ENCODE data around the gene ELP5. TPM values are rescaled to one million over a fixed set of nuclear protein-coding genes. Genes with fewer than 3 reads are reported as not detected.

ELP5 gene, protein sequence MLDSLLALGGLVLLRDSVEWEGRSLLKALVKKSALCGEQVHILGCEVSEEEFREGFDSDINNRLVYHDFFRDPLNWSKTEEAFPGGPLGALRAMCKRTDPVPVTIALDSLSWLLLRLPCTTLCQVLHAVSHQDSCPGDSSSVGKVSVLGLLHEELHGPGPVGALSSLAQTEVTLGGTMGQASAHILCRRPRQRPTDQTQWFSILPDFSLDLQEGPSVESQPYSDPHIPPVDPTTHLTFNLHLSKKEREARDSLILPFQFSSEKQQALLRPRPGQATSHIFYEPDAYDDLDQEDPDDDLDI
- 48.8 and 52.3 TPM in 2 replicates for total RNA-seq

DNA sequence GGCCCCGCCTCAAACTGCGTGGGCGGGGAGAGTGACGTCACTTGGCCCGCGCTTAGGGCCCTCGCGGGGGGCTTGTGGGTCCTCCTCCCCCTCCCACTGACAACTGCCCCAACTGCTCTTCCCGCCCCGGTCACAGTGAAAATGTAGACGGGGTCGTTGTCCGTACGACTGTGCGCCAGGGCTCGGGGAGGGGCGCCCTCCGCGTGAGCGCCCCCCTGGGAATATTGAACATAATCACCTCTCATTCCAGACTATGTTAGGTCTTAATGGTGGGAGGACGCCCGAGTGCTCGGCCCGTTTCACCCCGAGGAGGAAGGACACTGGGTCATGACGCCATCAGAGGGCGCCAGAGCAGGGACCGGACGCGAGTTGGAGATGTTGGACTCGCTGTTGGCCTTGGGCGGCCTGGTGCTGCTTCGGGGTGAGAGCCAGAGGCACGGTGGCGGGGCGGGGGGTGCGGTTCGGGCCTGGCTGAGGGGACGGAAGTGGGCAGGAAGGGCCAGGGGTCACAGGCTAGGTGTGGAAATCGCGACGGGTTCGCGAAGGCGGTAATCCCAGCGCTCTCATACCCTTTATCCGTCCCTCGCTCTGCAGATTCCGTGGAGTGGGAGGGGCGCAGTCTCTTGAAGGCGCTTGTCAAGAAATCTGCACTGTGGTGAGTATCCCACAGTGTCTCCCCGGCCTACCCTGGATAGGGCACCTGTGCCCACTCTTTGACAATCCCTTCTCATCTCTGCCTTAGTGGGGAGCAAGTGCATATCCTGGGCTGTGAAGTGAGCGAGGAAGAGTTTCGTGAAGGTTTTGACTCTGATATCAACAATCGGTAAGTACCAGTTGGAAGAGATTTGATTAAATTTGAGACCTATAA, at the start of gene ELP5:
Gene ELP5 (plus strand): TSS at position 40 of the 868 bp plus-strand sequence. CDS start 336 bp downstream, at position 376.

DNA sequence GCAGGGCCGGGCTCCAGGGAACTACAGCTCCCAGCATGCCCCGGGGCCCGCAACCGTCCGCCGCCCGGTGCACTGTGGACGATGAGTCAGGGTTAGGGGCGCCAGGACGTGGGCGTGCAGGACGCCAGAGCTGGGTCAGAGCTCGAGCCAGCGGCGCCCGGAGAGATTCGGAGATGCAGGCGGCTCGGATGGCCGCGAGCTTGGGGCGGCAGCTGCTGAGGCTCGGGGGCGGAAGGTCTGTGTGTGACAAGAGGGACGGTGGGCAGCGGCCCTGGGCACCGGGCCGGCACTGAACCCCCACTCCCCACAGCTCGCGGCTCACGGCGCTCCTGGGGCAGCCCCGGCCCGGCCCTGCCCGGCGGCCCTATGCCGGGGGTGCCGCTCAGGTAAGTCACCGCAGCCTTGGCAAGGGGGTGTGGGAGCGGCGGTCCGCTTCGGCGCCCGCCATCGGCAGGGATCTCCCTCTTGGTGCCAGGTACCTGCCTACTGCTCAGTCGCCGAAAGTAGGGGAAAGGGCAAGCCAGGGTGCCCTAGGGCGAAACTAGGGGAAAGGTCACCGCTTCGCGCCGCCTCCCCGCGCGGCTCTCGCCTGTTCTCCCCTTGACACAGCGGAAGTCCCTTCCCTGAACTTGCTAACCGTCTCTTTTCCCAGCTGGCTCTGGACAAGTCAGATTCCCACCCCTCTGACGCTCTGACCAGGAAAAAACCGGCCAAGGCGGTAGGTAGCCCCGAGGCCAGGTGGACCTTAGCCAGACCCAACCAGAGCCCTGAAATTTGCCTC, 32.0 kb upstream of the ELP5 start, which contains the start of the genes ACADVL and DLG4:
Gene ACADVL (plus strand): TSS at position 127 of the 781 bp plus-strand sequence. CDS start 47 bp downstream, at position 174.
Gene DLG4 (minus strand): TSS at position 25 of the 781 bp plus-strand sequence.

DNA sequence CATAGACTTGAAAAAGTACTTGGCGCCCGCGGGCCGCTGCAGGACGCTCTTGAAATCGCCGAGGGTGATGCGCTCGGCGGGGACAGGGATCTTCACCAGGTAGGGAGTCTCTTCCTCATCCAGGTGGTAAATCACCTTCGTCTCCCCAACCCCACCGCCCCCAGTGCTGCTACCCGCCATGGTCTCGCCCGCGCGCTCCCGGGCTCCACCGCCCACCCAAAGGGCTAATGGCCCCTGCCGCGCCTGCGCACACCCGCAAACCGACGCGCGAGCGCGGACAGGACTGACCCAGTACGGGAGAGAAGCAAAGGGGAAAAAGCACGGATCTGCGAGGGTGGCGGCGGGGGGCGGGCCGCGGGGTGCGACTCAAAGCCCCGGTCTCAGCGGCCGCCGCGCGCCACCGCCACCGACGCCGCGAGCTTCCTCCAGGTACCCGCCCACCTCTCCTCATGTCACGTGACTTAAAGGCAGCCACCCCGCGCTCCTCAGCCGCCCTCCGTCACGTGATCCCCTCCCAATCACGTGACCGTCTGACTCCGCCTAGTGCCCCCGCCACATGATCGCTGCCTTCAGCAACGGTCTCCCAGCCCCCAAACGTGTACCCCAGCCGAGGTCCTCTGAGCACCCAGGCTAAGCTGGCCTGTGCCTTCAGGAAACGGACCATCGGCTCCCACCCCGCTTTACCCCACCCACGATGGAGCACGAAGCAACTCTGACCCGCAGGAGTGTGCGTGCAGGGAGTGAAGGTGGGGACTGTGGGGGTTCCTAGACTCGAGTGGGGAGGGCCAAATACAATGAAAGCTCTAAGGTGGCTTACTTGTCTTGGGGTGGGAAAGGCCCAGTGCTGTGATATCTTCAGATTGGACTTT, 17.7 kb upstream of the ELP5 start, which contains the start of gene DVL2:
Gene DVL2 (minus strand): TSS at position 435 of the 869 bp plus-strand sequence. CDS start 255 bp downstream, at position 180.

DNA sequence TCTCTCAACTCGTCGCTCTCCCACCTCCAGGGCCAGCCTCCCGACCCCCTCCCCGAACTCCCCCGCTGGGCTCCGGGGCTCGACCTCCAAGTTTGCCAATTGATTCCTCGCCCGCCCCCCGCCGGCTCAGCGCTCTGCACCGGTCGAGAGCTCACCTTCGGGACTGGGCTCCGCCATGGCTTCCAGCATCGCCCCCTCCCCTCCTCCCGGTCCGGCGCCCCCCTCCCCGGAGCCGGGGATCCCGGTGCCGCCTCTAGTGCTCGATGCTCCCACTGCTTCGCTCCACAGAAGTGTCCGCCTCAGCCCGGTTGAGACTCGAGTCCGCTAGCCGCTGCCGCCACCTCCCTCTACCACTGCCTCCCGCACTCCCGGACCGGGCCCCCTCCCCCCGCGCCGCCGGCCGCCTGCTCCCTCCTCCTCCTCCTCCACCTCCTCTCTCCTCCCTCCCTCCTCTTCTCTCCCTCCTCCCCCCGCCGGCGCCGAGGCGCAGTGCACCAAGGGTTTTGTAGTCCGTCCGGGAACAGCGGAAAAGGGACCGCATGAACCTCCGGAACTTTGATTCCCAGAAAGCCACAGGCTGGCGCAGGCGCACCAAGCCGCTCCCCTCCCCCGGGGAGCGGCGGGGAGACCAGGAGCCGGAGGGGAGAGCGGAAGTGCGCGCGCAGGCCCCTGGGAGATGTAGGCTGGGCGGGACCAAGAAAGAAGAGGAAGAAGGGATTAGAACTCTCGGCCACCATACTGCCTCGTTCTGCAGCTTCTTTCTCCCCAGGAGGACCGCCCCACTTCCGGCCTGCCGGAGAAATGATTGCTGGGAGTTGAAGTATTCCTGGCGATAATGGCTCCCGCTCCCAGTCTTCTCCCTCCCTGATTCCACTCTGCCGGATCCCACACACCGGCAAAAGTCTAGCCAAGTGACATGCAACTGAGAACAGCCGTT, 12.7 kb upstream of the ELP5 start, which contains the start of gene PHF23:
Gene PHF23 (minus strand): TSS at position 367 of the 937 bp plus-strand sequence. CDS start 178 bp downstream, at position 189.

DNA sequence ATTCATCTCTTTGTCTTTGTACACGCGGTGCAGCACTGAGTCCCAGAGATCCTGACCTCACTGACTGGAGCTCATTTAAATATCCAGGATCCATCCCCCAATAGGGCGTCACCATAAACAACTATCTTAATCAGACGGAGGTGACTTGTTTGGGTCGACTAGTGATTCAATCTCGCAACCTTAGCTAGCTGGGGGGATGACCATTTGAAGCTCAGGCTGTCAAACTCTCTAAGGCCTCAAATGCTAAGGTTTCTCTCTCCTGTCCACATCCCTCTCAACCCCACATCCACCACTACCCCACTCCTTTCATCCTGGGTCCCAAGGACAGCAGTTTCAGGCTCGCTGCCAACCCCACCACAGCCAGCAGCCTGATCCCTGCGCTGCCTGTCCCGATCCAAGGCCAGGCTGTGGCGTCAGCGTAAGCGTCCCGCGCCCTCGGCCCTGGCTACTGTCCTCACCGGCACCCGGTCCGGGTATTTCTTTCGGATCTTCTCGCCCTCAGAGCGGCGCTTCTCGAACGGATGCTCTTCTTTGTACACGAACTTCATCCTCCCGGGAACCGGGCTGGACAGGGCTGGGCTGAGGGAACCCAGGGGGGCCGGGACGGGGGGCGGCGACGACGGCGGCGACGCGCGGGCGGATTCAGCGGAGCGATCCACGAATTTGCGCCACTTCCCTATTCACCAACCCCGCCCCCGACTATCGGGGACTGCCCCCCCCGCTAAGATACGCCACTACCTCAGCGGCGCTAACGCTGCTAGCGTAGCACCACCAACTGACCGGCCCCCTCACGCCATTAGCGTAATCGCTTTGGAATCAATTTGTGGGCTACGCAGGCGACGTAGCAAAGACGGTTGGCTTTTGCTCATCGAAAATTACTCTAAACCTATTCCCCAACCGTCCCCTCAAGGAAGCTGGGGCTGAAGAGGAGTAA, 10.0 kb upstream of the ELP5 start, which contains the start of gene GABARAP:
Gene GABARAP (minus strand): TSS at position 667 of the 934 bp plus-strand sequence. CDS start 119 bp downstream, at position 548.

DNA sequence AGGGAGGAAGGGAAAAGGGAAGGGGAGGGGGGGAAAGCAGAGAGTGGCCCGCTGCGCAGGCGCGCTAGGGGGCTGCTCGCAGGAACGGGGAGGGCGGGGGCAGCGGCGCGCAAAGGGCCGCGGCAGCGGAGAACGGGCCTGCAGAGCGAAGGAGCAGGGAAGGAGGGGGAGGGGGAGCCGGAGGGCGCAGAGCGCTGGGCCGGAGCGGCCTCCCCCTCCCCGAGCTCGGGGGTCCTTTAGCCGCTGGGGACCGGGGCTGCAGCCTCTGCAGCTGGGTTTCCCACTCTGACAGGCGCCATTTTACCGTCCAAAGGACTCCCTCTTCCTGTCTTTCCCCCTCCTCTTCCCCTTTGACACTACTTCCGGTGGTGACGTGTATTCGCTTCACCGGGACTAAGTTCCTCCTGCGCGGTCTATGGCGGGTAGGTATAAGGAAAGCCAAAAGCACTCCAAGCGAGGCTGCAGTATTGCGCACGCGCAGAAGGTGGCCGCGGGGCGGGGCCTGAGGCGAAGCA, 297 bp upstream of the ELP5 start, which contains the start of gene CTDNEP1:
Gene CTDNEP1 (minus strand): TSS at position 74 of the 515 bp plus-strand sequence. CDS start 438 bp downstream, outside the sequence.

DNA sequence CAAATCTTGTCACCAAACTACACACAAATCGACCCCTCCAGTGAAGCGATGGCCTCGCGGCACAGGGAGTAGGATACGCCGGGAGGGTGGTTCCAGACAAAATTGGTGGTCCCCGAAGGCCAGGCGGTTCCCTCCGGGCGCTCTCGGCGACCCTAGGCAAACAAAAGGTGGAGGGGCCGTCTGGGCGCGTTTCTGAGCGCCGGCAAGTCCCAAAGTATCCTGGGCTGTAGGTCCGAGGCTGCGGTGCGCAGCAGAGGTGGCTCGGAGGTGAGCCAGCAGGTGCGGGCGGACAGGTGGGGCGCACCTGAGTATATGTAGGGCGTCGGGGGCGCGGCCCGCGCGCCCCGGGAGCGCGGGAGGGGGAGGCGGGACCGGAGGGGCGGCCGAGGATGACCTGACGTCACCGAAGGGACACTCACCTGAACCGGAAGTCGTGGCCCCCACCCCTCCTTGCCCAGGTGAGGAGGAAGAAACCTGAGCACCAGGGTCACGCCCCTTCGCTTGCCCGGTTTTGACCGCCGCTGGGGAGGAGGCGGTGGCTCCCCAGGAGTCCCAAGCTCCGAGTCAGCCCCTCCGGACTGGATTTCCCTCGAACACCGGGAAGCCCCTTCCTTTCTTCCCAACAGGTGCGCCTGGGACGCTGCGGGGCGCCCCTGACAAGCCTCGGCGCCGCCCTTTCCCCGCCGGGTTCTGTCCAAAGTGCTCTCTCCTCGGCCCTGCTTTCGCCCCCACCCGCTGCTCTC, 10.3 kb downstream of the ELP5 start, which contains the start of gene CLDN7:
Gene CLDN7 (minus strand): TSS at position 287 of the 743 bp plus-strand sequence. CDS start 435 bp downstream, outside the sequence.

DNA sequence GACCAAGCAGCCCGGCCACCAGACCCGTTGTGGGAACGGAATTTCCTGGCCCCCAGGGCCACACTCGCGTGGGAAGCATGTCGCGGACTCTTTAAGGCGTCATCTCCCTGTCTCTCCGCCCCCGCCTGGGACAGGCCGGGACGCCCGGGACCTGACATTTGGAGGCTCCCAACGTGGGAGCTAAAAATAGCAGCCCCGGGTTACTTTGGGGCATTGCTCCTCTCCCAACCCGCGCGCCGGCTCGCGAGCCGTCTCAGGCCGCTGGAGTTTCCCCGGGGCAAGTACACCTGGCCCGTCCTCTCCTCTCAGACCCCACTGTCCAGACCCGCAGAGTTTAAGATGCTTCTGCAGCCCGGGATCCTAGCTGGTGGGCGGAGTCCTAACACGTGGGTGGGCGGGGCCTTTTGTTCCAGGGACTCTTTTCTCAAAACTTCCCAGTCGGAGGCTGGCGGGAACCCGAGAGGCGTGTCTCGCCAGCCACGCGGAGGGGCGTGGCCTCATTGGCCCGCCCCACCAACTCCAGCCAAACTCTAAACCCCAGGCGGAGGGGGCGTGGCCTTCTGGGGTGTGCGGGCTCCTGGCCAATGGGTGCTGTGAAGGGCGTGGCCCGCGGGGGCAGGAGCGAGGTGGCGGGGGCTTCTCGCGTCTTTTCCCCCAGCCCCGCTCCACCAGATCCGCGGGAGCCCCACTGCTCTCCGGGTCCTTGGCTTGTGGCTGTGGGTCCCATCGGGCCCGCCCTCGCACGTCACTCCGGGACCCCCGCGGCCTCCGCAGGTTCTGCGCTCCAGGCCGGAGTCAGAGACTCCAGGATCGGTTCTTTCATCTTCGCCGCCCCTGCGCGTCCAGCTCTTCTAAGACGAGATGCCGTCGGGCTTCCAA, 29.3 kb downstream of the ELP5 start, which contains the start of gene SLC2A4:
Gene SLC2A4 (plus strand): TSS at position 645 of the 879 bp plus-strand sequence. CDS start 217 bp downstream, at position 862.

DNA sequence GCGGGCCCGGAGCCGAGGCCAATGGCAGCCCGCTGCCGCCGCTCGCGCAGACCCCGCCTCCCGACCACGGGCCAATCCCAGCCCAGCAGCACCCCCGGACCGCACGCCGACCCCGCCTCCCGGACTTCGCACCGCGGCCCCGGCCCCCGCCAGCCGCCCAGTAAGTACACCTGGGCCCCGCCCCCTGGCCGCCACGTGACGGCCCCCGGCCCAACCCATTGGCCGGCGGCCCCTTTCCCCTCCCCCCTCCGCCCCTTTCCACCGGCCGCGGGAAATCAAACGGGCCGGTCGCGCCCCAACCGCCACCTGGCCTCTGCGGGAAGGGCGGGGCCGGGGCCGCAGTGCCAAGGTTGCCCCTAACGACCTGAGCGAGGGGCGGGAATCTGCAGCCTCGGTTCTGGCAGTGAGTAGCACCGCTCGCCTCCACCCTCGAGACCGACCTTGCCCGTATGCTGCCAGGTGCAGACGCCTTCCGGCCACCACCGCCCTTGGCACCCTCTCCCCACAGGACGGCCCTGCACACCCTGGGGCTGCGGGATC, 42.7 kb downstream of the ELP5 start, which contains the start of gene YBX2:
Gene YBX2 (minus strand): TSS at position 26 of the 540 bp plus-strand sequence. CDS start 139 bp downstream, outside the sequence.

DNA sequence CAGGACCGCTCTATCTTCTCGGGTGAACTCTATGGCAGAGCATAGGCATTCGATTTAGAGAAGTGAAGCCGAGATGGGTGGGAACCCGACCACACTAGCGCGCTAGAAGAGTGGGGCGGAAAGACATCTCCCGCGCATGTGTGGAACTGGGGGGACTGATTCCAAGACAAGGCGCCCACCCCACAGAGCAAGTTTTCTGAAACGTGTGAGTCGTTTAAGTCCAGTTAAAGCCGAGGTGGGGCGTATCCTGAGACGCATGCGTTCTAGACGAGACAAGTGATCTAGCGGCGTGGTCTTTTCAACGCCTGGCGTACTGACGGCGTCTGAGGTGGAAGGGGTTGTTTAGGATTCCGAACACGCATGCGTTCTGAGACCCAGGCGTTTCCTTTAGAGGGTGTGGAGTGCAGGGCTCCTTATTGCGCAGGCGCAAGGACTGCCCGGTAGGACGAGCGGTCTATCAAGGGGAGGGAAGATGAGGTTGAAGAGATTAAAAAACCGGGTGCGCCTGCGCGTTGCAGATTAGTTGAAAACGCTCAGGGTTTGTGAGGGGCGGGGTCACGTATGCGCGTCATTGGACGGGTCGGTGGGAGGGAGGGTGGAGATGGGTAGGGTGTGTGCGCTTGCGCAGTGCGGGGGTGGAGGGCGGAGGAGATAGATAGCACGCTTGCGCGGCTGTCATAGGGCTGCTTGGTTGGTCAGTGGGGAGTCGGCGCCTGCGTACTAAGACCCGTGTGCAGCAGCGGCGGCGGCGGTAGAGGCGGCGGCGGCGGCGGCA, 55.1 kb downstream of the ELP5 start, which contains the start of gene EIF5A:
Gene EIF5A (plus strand): TSS at position 718 of the 775 bp plus-strand sequence. CDS start 2,008 bp downstream, outside the sequence.

Other genes with a start within 250 kb of the ELP5 start
- gene RNASEK, start 239.6 kb upstream of the ELP5 start, total RNA-seq: 13.0 and 49.7 TPM in 2 replicates
- gene BCL6B, start 229.2 kb upstream of the ELP5 start, total RNA-seq: 107 and 156 TPM in 2 replicates
- gene SLC16A13, start 216.2 kb upstream of the ELP5 start, total RNA-seq: 0.97 and 1.8 TPM in 2 replicates
- gene SLC16A11, start 208.1 kb upstream of the ELP5 start, total RNA-seq: 0.32 and 0.46 TPM in 2 replicates
- 0.15 TPM in 1 of 2 replicates, not detected in the other for gene CLEC10A, start 172.0 kb upstream of the ELP5 start, total RNA-seq
- not detected in 2 replicates for gene ASGR2, start 137.4 kb upstream of the ELP5 start, total RNA-seq
- gene ASGR1, start 72.8 kb upstream of the ELP5 start, total RNA-seq: 5.5 and 9.1 TPM in 2 replicates
- gene DLG4, start 32.4 kb upstream of the ELP5 start, total RNA-seq: 7.8 and 10.4 TPM in 2 replicates
- 164 and 179 TPM in 2 replicates for gene ACADVL, start 32.3 kb upstream of the ELP5 start, total RNA-seq
- 36.1 and 40.6 TPM in 2 replicates for gene DVL2, start 17.7 kb upstream of the ELP5 start, total RNA-seq
- 39.7 and 43.9 TPM in 2 replicates for gene PHF23, start 12.8 kb upstream of the ELP5 start, total RNA-seq
- gene GABARAP, start 9.8 kb upstream of the ELP5 start, total RNA-seq: 52.1 and 157 TPM in 2 replicates
- gene CTDNEP1, start 481 bp upstream of the ELP5 start, total RNA-seq: 14.1 and 19.5 TPM in 2 replicates
- 12.9 and 15.6 TPM in 2 replicates for gene CLDN7, start 10.3 kb downstream of the ELP5 start, total RNA-seq
- under 0.01 and 0.30 TPM in 2 replicates for gene SLC2A4, start 29.5 kb downstream of the ELP5 start, total RNA-seq
- gene YBX2, start 42.4 kb downstream of the ELP5 start, total RNA-seq: 0.15 TPM in 1 of 2 replicates, not detected in the other
- gene EIF5A, start 55.4 kb downstream of the ELP5 start, total RNA-seq: 761 and 967 TPM in 2 replicates
- gene GPS2, start 63.1 kb downstream of the ELP5 start, total RNA-seq: 34.8 and 60.0 TPM in 2 replicates
- 12.0 and 17.9 TPM in 2 replicates for gene NEURL4, start 77.1 kb downstream of the ELP5 start, total RNA-seq
- gene ACAP1, start 84.3 kb downstream of the ELP5 start, total RNA-seq: not detected in 2 replicates
- 1.9 and 2.9 TPM in 2 replicates for gene KCTD11, start 99.9 kb downstream of the ELP5 start, total RNA-seq
- gene TMEM95, start 102.9 kb downstream of the ELP5 start, total RNA-seq: not detected in 2 replicates
- 0.91 TPM in 1 of 2 replicates, not detected in the other for gene TNK1, start 128.9 kb downstream of the ELP5 start, total RNA-seq
- gene PLSCR3, start 142.3 kb downstream of the ELP5 start, total RNA-seq: 8.4 and 15.3 TPM in 2 replicates
- 71.3 and 188 TPM in 2 replicates for gene TMEM256, start 151.9 kb downstream of the ELP5 start, total RNA-seq
- 2.1 and 2.6 TPM in 2 replicates for gene NLGN2, start 155.6 kb downstream of the ELP5 start, total RNA-seq
- gene SPEM1, start 168.1 kb downstream of the ELP5 start, total RNA-seq: not detected in 2 replicates
- gene SPEM2, start 173.4 kb downstream of the ELP5 start, total RNA-seq: not detected in 2 replicates
- not detected in 2 replicates for gene SPEM3, start 176.6 kb downstream of the ELP5 start, total RNA-seq
- 5.6 and 7.5 TPM in 2 replicates for gene TMEM102, start 183.2 kb downstream of the ELP5 start, total RNA-seq
- gene FGF11, start 187.3 kb downstream of the ELP5 start, total RNA-seq: 0.15 and 0.32 TPM in 2 replicates
- 4.5 and 6.5 TPM in 2 replicates for gene CHRNB1, start 192.8 kb downstream of the ELP5 start, total RNA-seq
- 6.7 and 7.1 TPM in 2 replicates for gene ZBTB4, start 227.4 kb downstream of the ELP5 start, total RNA-seq
- gene SLC35G6, start 229.2 kb downstream of the ELP5 start, total RNA-seq: not detected in 2 replicates
- 54.1 and 66.9 TPM in 2 replicates for gene POLR2A, start 232.2 kb downstream of the ELP5 start, total RNA-seq